SW 1271 (cell line): ENCODE measurements around the gene DCAF17.
"Not testable (repeated sequence)": the region's sequence is repeated elsewhere in the genome, so short reads cannot be mapped to it uniquely, and the experiment has no call there.

Experiments used
- DNase-seq, 2 experiments: peaks; one replicate each; lab custom pipeline; 2025; lab: John Stamatoyannopoulos, UW

DCAF17 gene

DNA sequence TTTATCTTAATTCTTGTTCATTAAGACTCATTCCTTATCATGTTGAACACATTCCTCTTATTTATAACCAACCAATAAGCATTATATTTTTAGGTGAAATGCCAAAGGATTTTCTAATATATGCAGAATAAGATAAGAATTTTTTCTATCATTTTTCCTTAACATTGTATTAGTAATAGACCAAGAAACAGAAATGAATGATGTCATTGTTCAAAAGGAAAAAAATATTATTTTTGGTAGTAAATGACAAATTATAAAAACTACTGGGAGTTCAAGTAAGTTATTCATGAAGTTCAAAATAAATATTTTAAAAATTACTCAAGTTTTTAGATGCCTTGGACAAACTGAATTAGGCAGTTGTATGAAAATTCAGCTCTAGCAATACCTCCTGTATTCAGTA lies 25.5 kb downstream of the DCAF17 start:
- DNase-seq: no peak

DNA sequence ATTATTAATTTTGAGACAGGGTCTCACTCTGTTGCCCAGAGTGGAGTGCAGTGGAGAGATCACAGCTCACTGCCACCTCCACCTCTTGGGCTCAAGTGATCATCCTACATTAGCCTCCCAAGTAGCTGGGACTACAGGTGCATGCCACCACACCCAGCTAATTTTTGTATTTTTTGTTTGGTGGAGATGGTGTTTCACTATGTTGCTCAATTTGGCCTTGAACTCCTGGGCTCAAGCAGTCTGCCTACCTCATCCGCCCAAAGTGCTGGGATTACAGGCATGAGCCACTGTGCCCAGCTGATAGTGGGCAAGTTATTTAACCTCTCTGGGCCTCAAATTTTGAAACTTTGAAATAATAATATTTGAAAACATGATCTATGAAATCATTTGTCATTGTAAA lies 26.5 kb downstream of the DCAF17 start:
- DNase-seq: no peak

DNA sequence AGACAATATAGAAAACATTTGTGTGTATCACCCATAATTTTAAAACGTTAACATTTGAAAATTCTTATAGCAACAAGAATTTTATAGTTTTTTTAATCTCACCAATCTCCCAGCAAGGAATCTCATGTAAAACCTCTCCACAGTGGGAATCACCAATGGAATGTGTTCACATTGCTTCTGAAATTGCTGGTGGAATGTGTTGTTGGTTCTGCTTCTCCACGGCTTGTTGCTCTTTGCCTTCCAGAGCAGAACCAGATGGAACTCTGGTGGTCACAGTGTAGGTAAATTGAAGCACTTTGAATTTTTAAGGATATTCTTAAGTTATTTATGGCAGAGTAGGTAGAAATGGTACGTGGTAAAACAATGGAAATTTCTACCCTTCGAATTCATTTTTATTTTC lies 35.1 kb downstream of the DCAF17 start:
- no peak for DNase-seq

DNA sequence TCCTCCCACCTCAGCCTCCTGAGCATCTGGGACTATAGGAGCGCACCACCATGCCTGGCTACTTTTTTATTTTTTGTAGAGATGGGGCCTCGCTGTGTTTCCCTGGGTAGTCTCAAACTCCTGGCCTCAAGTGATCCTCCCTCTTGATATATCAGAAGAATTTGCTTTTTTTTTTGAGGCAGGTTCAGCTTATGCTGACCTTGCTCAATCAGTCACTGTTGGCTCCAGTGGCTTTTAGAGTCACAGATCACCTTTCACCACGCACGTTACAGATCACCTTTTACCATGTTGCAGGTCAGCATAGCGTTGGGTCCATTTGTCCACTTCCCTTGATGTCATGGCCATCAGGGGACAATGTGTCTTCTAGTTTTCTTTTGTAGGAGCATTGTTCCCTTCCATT lies 36.1 kb downstream of the DCAF17 start:
- no peak for DNase-seq

DNA sequence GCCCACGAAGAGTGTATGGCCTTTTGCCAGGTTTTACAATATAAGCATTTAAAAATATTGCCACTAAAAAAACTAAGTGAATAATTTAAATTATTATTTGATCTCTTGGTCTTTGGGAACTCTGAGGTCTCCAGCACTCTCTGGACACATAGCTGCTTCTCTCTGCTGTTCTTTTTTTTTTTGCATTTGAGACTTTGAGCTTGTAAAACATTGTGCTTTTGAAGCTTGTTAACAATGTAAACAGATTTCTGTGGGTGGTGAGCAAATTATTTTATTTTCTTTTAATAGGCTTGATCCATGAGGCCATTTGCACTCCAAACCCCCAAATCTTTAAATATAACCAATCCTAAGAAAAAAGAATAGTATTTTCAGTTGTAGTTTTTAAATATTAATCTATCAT lies 42.0 kb downstream of the DCAF17 start:
- no peak for DNase-seq

DNA sequence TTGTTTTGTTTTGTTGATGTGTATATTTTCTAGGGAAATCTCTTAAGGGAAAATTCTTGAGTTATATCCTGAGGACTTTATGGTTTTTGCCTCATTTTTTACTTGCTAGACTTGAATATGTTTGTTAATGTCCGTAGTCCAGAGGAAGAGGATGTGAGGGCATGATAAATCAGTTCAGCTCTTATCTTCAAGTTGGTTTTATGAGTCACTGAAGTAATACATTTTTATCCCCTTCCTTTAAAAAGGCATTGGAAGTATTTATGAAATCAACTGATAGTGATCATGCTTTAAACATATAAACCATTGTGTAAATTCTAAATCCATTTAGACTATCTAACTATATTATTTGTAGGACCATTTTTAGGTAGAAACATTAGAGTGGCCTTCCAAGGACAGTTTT lies 44.3 kb downstream of the DCAF17 start:
- no peak for DNase-seq

DNA sequence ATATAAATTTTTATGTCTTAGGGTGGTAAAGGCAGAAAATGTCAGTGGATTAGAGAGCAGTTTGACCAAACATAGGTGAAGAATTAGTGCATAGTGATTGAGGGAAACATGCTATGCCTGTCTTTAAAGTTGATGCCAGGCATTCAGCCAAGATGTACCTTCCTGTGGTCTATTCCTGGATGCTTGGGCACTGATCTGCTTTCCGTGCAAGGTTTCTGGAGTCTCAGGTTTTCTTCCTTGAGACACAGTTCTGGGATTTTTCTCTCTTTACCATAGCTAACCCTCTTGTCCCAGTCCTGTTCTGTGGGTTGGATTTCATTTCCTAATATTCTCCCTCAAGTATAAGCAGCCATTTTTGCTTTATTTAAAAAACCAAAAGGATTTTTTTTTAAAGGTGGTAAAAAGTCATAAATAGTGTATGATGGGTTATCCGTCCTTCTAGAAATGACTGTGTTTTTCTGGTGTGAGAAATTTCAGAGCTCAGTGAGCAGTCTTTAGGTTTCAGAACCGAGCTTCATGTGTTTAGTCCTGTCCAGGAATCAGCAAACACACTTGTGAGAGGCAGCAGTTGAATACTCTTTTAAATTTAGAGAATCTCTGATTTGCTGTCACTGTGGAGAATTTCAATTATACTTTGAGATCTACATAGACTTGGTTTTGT lies 45.3 kb downstream of the DCAF17 start:
- DNase-seq: no peak

DNA sequence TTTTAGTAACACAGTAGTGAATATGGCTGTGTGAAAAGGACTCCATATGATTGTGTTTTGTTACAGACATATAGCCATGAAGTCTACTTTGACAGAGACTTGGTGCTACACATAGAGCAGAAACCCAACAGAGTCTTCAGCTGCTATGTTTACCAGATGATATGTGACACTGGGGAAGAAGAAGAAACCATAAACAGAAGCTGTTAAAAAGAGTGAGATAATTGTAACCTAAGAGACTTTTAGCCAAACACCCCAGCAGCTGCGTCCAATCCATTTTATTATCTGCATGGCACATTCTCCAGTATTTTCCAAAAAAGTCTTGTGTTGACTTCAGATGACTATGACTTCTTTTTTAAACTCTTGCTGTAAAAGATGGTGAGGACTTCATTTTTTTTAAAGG lies 46.9 kb downstream of the DCAF17 start:
- DNase-seq: no peak

DNA sequence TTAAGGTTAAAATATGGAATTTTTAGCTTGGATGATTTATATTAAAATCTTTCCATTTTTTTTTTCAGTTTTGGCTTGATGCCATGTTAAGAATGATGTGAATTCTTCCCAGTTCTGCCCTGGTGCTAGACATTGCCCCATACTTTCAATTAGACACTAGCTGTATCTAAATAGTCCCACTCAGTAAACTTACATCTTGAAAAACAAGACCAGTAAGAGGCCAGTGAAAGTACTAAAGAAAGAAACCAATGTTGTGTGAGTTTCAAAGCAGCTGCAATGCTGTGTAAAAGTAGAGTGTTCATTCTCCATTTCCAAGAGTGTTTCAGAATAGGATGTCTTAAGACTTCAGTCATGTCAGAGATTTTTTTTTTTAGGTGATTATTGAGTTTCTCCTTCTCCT lies 48.3 kb downstream of the DCAF17 start:
- no peak for DNase-seq

DNA sequence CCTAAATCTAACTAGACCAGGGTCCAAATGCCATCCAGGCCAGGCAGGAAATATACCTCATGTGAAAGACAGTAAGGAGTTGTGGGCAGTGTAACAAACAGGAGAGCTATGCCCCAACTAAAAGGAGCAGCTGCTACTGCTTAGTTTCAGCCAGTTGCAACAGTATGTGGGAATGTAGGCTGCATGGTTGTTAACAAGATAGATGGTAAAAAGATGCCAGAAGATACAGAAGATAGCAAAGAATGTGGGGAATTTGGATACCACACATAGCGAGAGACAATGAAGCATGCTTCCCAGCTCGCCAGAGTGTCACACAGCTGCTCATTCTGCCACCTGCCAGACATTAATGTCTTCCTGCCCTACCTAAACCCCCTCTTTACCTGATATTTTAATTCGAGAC lies 48.9 kb downstream of the DCAF17 start:
- no peak for DNase-seq

DNA sequence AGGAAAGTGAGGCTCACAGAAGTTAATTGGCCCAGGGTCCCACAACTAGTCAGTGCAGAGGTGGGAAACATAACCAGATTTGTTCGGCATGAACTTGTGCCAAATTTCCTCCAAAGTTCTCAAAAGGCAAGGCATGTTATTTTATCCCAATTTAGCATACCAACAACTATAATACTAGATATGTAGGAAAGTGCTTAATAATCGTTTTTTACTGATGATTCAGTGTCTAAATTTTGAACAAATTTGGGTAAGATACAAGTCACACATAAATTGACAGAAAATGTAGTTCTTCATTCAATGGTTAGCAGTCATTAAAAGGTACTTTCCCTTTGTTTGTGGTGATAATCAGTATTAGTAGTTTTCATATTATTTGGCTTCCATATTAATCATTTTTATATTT lies 49.8 kb downstream of the DCAF17 start:
- no peak for DNase-seq

DNA sequence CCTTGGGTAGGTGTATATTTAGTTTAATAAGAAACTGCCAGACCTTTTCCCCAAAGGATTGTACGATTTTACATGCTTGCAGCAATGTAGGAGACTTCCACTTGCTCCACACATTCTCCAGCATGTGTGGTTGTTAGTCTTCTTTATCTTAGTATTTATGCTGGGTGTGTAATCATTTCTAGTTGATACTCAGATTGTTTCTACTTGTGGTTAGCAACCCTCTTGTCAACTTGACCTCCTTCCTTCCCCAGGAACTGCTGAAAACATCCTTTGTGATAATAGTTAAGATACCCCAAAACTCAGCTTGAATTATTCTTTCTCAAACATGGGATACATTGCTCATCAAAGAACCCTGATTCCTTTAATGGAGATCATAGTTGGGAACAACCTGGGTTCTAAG lies 51.1 kb downstream of the DCAF17 start:
- DNase-seq: no peak

DNA sequence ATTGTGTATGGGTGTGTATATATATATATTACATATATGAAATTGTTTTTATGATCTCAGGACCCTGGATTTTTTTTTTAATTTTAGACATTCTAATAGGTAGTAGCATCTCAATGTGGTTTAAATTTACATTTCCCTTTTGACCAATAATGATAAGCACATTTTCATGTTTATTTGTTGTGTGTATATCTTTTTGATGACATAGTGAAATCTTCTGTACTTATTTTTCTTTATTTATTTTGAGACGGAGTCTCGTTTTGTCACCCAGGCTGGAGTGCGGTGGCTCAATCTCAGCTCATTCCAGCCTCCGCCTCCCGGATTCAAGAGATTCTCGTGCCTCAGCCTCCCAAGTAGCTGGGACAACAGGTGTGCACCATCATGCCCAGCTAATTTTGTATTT lies 53.2 kb downstream of the DCAF17 start:
- DNase-seq: no peak

DNA sequence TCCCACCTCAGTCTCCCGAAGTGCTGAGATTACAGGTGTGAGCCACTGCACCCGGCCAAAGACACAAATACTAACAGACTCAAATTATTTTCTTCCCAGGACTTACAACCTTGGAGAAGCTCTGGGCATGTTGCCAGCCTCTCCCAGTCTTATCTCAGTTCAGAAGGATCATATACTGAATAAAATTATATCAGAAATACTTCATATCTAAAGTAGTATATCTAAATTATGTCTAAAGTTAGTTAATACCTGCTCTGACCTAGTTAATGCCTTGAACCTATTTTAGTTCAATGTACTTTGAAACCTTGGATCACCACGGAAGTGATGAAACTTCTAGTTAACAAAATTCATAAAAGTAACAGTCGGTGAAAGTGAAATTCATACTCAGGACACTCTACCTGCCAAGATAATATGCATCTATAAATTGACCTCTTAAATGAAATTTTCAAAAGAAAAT lies 53.8 kb downstream of the DCAF17 start:
- DNase-seq: no peak

DNA sequence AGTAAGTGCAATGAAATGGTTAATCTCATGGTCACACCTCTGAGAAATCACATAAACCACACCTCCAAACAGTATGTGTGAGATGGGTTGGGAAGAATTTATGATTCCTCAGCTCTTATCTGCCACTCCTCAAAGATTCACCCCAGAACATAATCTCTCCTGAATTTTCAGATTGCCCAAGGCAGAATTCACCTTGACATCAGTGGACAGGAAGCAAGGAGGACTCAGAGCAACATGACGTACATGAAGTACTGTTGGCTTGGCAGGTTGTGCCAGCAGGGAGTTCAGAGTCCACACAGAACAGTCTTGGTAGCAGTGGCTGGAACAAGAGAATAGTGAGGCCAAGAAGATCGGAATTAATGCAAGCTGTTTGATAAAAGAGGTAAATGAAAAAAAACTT lies 56.6 kb downstream of the DCAF17 start:
- no peak for DNase-seq

DNA sequence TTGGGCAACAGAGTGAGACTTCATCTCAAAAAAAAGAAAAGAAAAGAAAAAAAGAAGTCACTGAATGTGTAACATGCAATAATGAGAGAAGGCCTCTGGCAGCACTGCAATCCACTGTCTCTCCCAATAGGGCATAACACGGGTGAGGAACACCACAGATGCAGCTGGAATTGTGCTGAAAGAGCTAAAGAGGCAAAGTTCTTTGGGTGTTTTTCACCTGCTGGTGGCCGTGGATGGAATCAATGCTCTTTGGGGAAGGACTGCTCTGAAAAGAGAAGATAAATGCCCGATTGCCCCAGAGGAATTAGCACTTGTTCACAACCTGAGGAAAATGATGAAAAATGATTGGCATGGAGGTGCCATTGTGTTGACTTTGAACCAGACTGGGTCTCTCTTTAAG lies 57.3 kb downstream of the DCAF17 start:
- DNase-seq: no peak

DNA sequence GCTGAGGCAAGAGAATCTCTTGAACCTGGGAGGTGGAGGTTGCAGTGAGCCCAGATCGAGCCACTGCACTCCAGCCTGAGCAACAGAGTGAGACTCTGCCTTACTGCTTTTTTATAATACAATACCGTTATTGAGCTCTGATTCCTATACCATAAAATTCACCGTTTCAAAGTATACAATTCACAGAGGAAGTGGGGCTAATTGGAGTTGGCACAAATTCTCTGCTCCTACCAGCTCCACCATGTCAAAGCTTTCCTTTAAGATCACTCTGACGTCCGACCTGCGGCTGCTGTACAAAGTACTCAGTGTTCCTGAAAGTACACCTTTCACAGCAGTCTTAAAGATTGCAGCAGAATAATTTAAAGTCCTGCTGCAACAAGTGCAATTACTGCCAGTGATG lies 58.6 kb downstream of the DCAF17 start:
- no peak for DNase-seq

DNA sequence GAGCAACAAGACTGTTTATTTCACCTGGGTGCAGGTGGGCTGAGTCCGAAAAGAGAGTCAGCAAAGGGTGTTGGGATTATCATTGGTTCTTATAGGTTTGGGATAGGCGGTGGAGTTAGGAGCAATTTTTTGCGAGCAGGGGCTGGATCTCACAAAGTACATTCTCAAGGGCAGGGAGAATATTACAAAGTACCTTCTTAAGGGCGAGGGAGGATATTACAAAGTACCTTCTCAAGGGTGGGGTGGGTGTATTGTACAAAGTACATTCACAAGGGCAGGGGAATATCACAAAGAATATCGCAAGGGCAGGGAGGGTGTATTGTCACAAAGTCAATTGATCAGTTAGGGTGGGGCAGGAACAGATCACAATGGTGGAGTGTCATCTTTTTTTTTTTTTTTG lies 63.6 kb downstream of the DCAF17 start:
- DNase-seq: not testable (repeated sequence)

DNA sequence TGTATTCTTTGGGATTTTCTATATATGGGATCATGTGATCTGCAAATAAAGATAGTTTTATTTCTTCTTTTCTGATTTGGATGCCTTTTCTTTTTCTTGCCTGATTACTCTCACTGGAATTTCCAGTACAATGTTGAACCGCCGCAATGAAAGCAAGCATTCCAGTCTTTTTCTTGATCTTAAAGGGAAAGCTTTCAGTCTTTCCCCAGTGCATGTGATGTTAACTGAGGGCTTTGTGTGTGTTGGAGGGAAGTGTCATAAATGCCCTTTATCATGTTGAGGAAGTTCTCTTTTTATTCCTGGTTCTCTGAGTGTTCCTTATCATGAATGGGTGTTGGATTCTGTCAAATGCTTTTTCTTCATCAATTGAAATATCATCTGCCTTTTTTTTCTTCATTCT lies 71.3 kb downstream of the DCAF17 start:
- no peak for DNase-seq

DNA sequence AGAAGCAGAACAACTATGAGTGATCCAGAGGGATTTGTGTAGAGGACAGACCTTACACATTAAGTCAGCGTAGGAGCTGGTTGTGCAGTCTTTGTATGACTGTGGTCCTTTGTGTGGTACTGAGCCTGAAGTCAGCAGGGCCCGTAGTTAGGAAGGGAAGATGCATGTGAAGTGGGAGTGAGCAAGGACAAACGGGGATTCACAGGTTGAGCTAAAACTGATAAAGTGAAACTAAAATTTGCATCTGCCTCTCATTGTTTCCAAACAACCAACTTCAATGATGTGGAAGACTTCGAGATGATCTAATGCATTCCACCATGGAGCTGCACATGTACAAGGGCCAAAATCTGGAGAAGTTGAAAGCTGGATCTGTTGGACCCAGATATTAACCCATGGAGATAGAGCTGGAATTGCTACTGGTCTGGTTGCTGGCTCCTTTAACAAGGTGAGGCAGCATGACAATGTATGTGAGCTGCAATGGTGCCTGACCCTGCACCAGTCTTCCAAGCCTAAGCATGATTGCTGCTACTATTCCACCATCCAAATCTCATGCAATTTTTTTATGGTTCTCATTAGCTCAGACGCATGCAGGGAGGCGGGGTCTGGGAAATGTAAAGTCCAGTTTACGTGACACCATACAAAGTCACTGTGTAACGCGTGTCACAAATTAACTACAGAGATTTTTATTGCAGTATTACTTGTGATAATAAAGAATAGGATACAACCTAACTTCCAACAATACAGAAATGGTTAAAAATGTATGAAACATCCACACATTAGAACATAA lies 76.1 kb downstream of the DCAF17 start:
- DNase-seq: no peak

DNA sequence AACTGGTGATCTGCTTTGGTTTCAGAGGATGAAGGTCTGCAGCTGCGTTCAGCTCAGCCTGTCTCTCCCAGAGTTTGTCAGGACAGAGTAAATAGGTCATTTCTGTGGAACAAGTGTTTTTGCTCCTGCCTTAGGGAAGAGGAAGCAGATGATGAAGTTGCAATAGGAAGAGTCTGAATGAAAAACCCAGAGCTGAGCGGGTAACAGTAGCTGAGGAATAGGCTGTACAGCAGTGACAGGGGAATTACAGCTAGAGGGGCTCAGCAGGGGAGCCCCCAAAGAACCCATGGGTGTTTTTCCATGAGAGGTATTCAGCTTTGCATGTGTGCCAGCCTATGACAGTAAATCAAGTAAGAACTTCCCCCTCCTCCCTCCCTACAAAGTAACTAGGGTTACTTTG lies 78.0 kb downstream of the DCAF17 start:
- DNase-seq: no peak

DNA sequence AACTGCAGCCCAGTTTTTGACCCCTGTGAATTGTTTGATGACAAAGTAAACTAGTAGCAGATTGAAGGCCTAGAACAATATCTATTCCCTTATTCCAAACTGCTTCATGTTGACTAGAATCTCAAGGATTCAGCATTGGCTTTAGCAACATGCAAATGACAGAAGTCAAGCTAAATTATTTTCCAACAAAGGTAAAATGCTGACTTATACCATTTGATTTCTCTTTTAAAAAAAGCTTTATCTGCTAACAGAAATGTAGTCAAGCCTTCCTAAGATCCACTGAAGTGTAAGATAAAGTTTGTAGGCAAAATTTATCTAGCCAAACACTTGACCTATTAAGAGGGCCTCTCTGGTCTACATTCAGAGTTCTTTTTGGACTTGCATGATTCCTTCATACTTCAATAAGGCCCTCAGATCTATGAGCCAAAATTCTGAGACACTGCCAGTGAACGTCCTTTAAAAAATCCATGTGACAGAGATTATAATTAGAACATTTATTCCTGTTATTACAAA lies 78.7 kb downstream of the DCAF17 start:
- no peak for DNase-seq

DNA sequence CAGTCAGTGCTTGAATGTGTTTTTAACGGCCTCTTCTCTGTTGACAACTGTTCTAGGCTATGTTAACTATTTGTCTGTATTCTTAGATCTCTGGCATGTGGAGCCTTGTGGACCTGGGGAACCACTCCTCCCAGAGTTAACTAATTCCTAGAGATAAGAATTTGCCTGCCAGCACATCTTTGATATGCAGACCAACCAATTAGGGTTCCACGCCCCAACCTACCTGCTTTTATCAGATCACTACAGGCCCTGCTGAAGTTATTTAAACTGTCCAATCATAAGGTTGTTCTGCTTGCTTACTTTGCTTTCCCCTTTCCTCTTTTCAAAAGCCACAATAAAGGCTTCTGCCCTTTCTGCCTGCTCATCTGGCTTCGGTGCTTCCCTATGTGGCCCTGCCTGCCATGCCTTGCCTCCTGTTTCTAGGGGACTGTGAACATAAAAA lies 79.7 kb downstream of the DCAF17 start:
- no peak for DNase-seq
